ENCODE data around the gene LILRB2.
"Not testable (repeated sequence)": the region's sequence is repeated elsewhere in the genome, so short reads cannot be mapped to it uniquely, and the experiment has no call there.

The LILRB2 gene

GRCh38 chr19:54271587-54271986 lies 9.3 kb downstream of the LILRB2 start:
- DNase-seq = peak in 1 of 2 donors; percentile 50

GRCh38 chr19:54271106-54271505 lies 9.8 kb downstream of the LILRB2 start:
- DNase-seq = peak; percentile 4 to 63

GRCh38 chr19:54268936-54269335 lies 12.0 kb downstream of the LILRB2 start:
- DNase-seq = no peak

- peak; percentile 58 to 70 for DNase-seq
These were observed 14.8 kb downstream of the LILRB2 start for GRCh38 chr19:54266133-54266532.

GRCh38 chr19:54262470-54262869 lies 18.4 kb downstream of the LILRB2 start:
- DNase-seq = no peak

GRCh38 chr19:54262066-54262465 lies 18.8 kb downstream of the LILRB2 start:
- no peak for DNase-seq

GRCh38 chr19:54257116-54257480 lies 23.8 kb downstream of the LILRB2 start, which contains the start of gene LILRB5:
Gene LILRB5, minus strand, starts transcription at chr19:54257273. Its CDS starts 80 bp downstream, at chr19:54257193.
- DNase-seq = no peak

GRCh38 chr19:54256250-54257115 lies 24.4 kb downstream of the LILRB2 start:
- DNase-seq = no peak

GRCh38 chr19:54255105-54255775 lies 25.7 kb downstream of the LILRB2 start:
- DNase-seq = no peak

- DNase-seq = no peak
These were observed 26.6 kb downstream of the LILRB2 start for GRCh38 chr19:54254195-54254906.

GRCh38 chr19:54253331-54254194 lies 27.3 kb downstream of the LILRB2 start:
- DNase-seq = no peak

- DNase-seq = no peak
These were observed 28.1 kb downstream of the LILRB2 start for GRCh38 chr19:54252845-54253244.

- no peak for DNase-seq
These were observed 28.7 kb downstream of the LILRB2 start for GRCh38 chr19:54252243-54252642.

GRCh38 chr19:54248016-54248601 lies 32.8 kb downstream of the LILRB2 start:
- DNase-seq = peak; percentile 22 to 75

- DNase-seq = no peak
These were observed 33.6 kb downstream of the LILRB2 start for GRCh38 chr19:54247106-54247930.

- DNase-seq = no peak
These were observed 35.0 kb downstream of the LILRB2 start for GRCh38 chr19:54245936-54246335.

GRCh38 chr19:54243809-54244208 lies 37.1 kb downstream of the LILRB2 start:
- not testable (repeated sequence) for DNase-seq

GRCh38 chr19:54242646-54243045 lies 38.3 kb downstream of the LILRB2 start, which contains the start of gene LILRA6:
Gene LILRA6, minus strand, starts transcription at chr19:54242790.
- DNase-seq = peak in 1 of 2 donors; percentile 36

- not testable (repeated sequence) for DNase-seq
These were observed 38.7 kb downstream of the LILRB2 start for GRCh38 chr19:54242234-54242633.

- not testable (repeated sequence) for DNase-seq
These were observed 40.3 kb downstream of the LILRB2 start for GRCh38 chr19:54240372-54241336.
